Stomach smooth muscle (tissue), 2 donors: Measurements from ENCODE around the gene NAXD.

Source experiments
- H3K27ac ChIP-seq: one replicate; pipeline ENCODE4 v1.7.0; 2013; ENCODE audit warnings: mild to moderate bottlenecking, low read length, inconsistent platforms
- H3K27me3 ChIP-seq, 2 donors: one replicate each; pipeline ENCODE4 v1.7.0; 2013; ENCODE audit warnings: low read length in 2 of 2; ENCODE audit not compliant: insufficient read depth in 2 of 2, control insufficient read depth in 1 of 2
- H3K36me3 ChIP-seq, 2 donors: one replicate each; pipeline ENCODE4 v1.7.0; 2013; ENCODE audit warnings: low read length in 2 of 2; ENCODE audit not compliant: control insufficient read depth in 2 of 2, insufficient read depth in 2 of 2
- H3K4me1 ChIP-seq: one replicate; pipeline ENCODE4 v1.7.0; 2013; ENCODE audit warnings: low read length; ENCODE audit not compliant: control insufficient read depth, insufficient read depth
- H3K4me3 ChIP-seq, 2 donors: one replicate each; pipeline ENCODE4 v1.7.0; 2013; ENCODE audit warnings: low read length in 2 of 2
- H3K9ac ChIP-seq, 2 donors: one replicate each; pipeline ENCODE4 v1.7.0; 2013; ENCODE audit warnings: low read length in 2 of 2, mild to moderate bottlenecking in 1 of 2
- H3K9me3 ChIP-seq, 2 donors: one replicate each; pipeline ENCODE4 v1.7.0; 2013; ENCODE audit warnings: low read length in 2 of 2; ENCODE audit not compliant: control insufficient read depth in 2 of 2
- donor health status: healthy.
- donor health status: Pancreatic carcinoma.

Gene NAXD

DNA sequence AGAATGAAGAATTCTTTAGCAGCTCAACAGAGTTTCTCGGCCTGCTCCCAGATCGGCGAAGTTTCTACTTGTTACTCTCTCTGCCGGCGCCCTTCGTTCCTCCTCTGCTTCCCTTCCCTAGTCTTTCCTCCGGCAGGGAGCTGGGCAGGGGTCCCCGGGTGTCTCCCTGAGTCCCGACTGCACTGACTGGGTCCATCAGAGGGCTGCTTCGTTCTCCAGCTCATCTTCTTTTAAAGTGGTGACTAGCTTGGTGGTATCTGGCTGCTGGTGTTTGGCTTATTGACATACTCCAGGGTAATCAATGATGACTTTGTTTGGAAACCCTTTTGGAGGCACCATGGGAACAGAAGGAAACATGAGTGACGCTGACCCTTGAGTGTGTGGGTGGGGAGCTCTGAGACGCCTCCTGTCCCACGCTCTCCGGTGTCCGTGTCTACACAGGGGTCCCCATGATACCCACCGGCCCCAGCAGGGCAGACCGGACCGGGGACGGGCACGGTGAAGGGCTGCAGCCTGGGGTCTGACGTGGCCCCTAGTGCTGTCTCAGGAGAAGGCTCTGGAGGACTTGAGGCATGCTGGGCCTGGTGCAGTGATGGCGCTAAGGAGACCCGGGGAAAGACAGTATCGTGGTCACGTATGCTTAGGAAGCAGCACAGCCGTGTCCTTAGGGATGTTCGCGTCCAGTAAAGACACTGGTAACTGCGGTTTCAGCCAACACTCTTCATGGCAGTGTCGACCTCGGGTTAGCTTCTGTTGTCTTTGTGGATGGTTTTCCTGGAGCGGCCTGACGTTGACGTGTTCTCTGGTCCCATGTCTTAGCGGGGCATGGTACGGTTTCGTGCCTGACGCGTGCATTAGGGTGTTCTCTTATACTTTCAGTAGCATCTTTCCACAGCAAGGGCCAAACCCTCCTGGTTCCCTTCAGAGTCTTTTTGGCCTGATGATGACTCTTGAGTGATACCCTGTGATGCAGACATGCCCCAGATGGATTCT is 23.8 kb downstream of the NAXD start:
- Histone ChIP-seq H3K27me3 (no peaks in the 10 kb centered on the region), H3K4me3 (no peak overlapping the region), H3K27ac (no peak overlapping the region), H3K4me1 (peaks cover 20% of the 10 kb centered on the region), H3K9ac (no peak overlapping the region), H3K36me3 (peaks cover 74 to 75% of the 10 kb centered on the region in 2 donors), H3K9me3 (no peaks in the 10 kb centered on the region)

DNA sequence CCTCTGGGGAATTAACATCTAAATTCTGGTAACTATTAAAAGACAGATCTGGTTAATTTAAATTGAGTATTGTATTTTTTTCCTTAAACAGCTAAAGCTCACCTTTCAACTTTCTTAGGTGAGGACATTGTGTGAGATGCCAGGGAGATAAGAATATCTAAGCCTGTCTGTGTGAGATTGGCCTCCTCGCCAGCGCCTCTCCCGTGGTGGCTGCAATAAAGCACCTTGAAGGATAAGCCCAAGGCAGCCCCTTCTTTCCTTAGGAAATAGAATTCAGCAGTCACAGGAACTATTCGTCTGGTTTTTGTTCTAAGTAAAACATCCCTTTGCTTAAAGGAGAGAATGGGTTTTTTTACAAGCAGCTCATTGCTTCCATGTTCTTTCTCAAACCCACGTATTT is 24.6 kb downstream of the NAXD start:
- Histone ChIP-seq H3K9me3 (no peaks in the 10 kb centered on the region), H3K27ac (no peak overlapping the region), H3K36me3 (peaks cover 69 to 72% of the 10 kb centered on the region in 2 donors), H3K4me3 (no peak overlapping the region), H3K4me1 (peaks cover 27% of the 10 kb centered on the region), H3K9ac (no peak overlapping the region), H3K27me3 (no peaks in the 10 kb centered on the region)

DNA sequence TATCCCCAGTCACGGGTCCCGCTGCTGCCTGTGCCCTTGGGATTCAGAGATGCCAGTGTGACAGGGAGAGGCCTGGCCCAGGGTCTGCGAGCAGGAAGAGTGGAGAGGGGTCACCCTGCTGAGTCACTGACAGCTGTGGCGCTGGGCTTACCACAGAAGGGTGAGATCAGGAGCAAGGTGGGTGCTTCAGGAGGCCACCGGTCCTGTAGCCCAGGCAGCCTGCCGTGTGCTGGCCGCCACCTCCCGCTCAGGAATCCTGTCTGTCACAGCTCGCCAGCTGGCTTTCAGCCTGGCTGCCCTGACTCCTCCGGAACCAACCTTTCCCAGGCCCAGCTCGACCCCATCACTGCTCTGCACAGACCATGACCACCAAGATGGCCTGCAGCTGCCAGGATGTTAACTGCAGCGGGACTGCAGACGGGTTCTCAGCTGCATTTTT is 25.3 kb downstream of the NAXD start:
- Histone ChIP-seq H3K4me1 (peaks cover 30% of the 10 kb centered on the region), H3K36me3 (peaks cover 62 to 65% of the 10 kb centered on the region in 2 donors), H3K27me3 (no peaks in the 10 kb centered on the region), H3K9ac (peak overlapping the region in 1 of 2 donors; percentile 13), H3K9me3 (no peaks in the 10 kb centered on the region), H3K27ac (peak overlapping the region; percentile 41), H3K4me3 (peak overlapping the region in 1 of 2 donors; percentile 15)

DNA sequence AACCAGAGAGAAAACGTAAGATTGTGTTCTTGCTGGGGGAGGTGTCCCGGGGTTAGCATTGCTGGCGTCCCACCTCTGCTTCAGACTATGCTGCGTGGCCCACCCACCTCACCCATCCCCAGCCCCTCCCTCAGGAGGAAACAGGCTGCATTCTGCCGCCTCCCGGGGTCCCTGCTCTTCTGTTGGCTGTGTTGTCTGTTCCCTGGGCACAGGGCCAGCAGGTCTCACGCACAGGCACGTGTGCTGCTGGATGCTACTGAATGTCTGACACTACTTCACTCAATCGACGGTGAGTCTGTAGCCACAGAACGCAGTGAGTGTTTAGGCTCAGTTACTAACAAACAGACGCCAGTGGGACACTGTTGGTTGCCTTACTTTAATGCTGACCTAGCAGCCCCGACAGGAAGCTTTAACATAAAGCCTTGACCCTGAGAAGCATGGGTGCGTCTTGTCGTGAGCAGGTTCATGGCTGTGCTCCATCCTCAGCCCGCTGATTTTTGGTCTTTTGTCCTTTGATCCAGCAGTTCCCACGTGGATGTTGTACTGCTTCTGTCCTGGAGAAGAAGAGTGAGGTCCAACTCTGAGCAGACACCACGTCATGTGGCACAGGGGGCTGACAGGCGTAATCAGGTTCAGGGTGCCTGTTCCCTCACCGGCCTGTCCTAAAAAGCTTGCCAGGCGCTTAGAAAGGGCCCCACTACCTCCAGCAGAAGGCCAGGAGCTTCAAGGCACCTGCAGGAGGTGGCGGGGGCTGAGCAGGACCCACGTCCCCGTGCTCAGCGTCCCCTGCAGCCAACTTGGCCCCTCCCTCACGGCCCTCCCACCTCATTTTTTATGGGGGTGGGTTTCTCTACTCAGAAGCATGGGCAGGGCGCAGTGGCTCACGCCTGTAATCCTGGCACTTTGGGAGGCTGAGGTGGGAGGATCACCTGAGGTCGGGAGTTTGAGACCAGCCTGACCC is 26.0 kb downstream of the NAXD start:
- H3K36me3 ChIP-seq, result peaks cover 56 to 58% of the 10 kb centered on the region in 2 donors
- no peaks in the 10 kb centered on the region for H3K9me3 ChIP-seq
- no peak overlapping the region for H3K4me3 ChIP-seq
- peak overlapping the region; percentile 41 for H3K27ac ChIP-seq
- no peaks in the 10 kb centered on the region for H3K27me3 ChIP-seq
- H3K9ac ChIP-seq, result peak overlapping the region in 1 of 2 donors; percentile 29
- peaks cover 25% of the 10 kb centered on the region for H3K4me1 ChIP-seq

DNA sequence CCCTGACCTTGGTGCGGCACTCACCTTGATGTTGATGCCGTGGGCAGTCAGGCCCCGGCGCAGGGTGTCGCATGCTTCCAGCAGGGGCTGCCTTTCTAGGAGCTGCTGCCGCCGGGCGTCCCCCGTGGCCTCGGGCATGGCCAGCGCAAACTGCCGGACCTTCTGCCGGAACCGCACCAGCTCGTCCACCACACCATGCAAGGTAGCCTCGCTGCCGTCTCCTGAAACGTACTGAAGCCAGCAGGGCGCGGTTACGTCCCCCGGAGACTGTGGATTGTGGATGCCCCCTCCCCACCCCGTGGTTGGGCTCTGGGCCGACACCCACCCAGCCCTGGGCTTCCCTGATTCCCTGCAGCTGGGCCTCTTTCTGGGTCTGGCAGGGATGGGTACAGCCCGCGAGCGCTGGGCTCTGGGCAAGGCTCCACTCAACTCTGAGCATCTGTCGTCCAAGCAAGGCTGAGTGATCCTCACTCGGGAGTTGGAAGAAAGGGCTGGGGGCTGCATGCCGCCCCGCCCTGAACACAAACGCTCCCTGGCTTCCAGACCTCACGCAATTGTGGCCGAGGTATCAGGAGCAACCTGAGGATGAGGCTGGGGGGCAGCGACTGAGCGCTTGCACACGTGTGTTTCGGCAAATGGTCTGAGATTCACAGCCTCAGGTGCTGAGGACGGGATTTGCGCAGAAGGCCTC is 27.1 kb downstream of the NAXD start:
- no peaks in the 10 kb centered on the region for H3K27me3 ChIP-seq
- peaks cover 46 to 51% of the 10 kb centered on the region in 2 donors for H3K36me3 ChIP-seq
- no peak overlapping the region for H3K9ac ChIP-seq
- no peaks in the 10 kb centered on the region for H3K9me3 ChIP-seq
- H3K27ac ChIP-seq, result peak overlapping the region; percentile 24
- H3K4me1 ChIP-seq, result peaks cover 25% of the 10 kb centered on the region
- no peak overlapping the region for H3K4me3 ChIP-seq

DNA sequence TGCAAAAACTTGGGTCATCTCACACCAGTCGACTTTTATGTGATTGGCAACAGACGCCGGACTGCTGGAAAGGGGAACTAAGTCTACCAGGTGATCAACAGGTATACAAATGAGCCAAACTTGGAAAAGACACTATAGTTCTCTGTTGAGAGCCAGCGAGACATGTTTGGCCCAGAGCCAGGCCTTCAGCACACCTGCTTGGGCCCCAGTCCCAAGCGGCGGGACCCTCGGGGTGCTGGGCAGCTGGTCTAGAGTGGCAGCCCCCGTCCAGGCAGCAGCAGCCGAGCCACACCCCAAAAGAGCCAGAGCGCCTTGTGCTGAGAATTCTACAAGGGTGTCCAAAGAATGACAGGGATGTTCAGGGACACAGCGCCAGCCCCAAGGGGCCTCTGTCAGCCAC is 28.0 kb downstream of the NAXD start:
- H3K4me3 ChIP-seq, result no peak overlapping the region
- H3K4me1 ChIP-seq, result peaks cover 25% of the 10 kb centered on the region
- peak overlapping the region; percentile 24 for H3K27ac ChIP-seq
- peaks cover 41 to 46% of the 10 kb centered on the region in 2 donors for H3K36me3 ChIP-seq
- no peaks in the 10 kb centered on the region for H3K9me3 ChIP-seq
- no peaks in the 10 kb centered on the region for H3K27me3 ChIP-seq
- no peak overlapping the region for H3K9ac ChIP-seq

DNA sequence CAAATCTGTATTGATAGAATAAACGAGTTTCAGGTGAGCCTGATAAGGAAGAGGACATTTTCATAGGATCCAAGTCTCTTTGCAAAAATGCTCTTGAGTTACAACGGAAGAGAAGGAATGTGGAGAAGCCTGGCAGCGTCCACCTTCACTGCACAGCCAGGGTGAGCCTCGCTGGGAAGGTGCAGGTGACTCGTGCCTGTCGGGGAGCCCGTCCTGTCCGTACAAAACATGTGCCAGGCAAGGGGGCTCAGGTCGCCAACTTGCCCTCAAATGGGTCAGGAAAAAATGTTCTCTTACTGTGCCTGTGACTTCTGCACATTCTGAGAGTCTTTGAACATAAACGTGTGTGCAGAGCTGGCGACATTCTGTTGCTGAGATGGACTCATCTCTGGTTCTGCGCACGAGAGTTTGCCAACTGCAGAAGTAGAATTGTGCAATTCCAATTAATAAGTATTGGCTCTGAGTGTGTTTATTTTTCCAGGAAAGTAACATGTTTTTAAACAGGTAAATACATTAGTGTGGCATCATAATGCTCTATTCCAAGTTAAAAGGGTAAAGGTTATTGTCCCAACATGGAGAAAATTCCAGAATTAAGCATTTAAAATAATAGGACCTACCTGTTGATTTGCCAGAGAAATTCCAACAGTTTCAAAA is 28.6 kb downstream of the NAXD start:
- H3K4me1 ChIP-seq, result peaks cover 25% of the 10 kb centered on the region
- H3K27me3 ChIP-seq, result no peaks in the 10 kb centered on the region
- peaks cover 37 to 40% of the 10 kb centered on the region in 2 donors for H3K36me3 ChIP-seq
- no peak overlapping the region for H3K4me3 ChIP-seq
- no peaks in the 10 kb centered on the region for H3K9me3 ChIP-seq
- H3K9ac ChIP-seq, result no peak overlapping the region
- H3K27ac ChIP-seq, result peak overlapping the region; percentile 24

DNA sequence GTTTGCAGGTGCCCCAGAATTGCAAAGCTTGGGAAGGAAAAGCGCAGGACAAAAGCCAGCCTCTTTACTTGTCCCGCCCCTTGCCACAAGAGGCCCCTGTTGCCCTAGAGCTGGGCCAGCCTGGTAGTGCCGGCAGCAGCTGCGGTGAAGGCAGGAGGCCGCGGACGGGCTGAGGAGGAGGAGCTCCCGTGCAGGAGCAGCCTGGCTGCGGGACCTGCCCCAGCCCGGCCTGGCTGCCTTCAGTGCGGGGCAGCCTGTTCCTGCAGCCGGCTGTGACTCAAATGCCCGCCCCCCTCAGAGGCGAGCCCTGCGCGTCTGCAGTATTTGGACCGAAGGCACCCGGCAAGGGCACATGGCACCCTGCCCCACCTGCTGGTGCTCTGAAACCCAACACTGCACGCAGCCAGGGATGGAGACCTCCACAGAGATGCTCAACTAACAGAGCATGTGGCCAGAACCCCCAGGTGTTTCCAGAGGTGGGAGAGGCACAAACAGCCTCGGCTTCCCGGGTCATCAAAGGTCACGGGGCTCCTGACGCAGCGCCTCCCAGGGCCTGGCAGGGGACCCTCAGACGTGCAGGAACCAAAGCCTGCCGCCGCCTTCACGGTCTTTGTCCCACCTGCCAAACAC is 29.7 kb downstream of the NAXD start:
- Histone ChIP-seq H3K9ac (no peak overlapping the region), H3K27ac (peak overlapping the region; percentile 60), H3K9me3 (no peaks in the 10 kb centered on the region), H3K4me1 (peaks cover 25% of the 10 kb centered on the region), H3K4me3 (no peak overlapping the region), H3K27me3 (no peaks in the 10 kb centered on the region), H3K36me3 (peaks cover 35 to 37% of the 10 kb centered on the region in 2 donors)

DNA sequence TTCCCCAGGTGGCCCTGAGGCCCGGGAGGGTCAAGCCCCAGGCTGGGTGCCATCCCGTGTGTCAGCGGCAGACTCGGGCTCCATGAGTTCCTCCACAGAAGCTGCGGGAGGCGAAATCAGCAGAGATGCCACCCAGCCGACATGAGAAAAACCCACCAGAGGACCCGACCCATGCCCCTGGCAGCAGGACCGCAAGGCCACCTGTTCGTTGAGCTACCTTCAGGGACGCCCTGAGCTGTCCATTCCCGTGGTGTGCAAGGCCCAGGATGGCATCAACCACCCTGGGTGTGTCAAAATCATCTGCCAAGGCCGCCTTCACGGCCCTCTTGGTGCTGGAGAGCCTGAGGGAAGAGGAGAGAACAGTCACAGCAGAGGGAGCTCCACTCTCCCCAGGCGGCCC is 30.4 kb downstream of the NAXD start:
- H3K36me3 ChIP-seq, result peaks cover 35 to 39% of the 10 kb centered on the region in 2 donors
- H3K4me1 ChIP-seq, result peaks cover 21% of the 10 kb centered on the region
- H3K27me3 ChIP-seq, result no peaks in the 10 kb centered on the region
- H3K4me3 ChIP-seq, result no peak overlapping the region
- peak overlapping the region; percentile 49 for H3K27ac ChIP-seq
- H3K9me3 ChIP-seq, result no peaks in the 10 kb centered on the region
- no peak overlapping the region for H3K9ac ChIP-seq
